ENCODE data around the gene GOLGA6L7. TPM values are rescaled to one million over a fixed set of nuclear protein-coding genes. Genes with fewer than 3 reads are reported as not detected.
A peak's percentile ranks its signal among the peaks of the same experiment; 100 is the strongest.

Gene GOLGA6L7
- polyA plus RNA-seq, 2 donors = not detected

GRCh38 chr15:28885128-28885629 lies 36.7 kb upstream of the GOLGA6L7 start:
- Histone ChIP-seq H3K27ac (ENCODE audit: low read depth in 2 of 2, low read length in 1 of 2) (no peak overlapping the region), H3K4me1 (ENCODE audit: control insufficient read depth in 2 of 2, insufficient read depth in 2 of 2, low read length in 1 of 2) (peaks cover 0 to 5% of the 10 kb centered on the region in 2 donors), H3K9me3 (ENCODE audit: control insufficient read depth in 2 of 2, insufficient read depth in 1 of 2, low read depth in 1 of 2, low read length in 1 of 2) (no peaks in the 10 kb centered on the region), H3K27me3 (ENCODE audit: control insufficient read depth in 1 of 2, insufficient read depth in 2 of 2, low read length in 2 of 2) (peaks cover 0 to 6% of the 10 kb centered on the region in 2 donors), H3K36me3 (ENCODE audit: control insufficient read depth in 2 of 2, insufficient read depth in 2 of 2, low read length in 1 of 2) (no peaks in the 10 kb centered on the region), H3K4me3 (ENCODE audit: low read depth in 1 of 2, low read length in 2 of 2) (peak overlapping the region; percentile 46)
- WGBS, 2 donors = 33 to 34% methylated on average over 31 of the region's 31 CpGs

- H3K27me3 ChIP-seq (ENCODE audit: control insufficient read depth in 1 of 2, insufficient read depth in 2 of 2, low read length in 2 of 2) = peaks cover 0 to 6% of the 10 kb centered on the region in 2 donors
- 94 to 95% methylated on average over 11 of the region's 11 CpGs for WGBS, 2 donors
Observed at GRCh38 chr15:28884151-28884940, 35.9 kb upstream of the GOLGA6L7 start.

GRCh38 chr15:28881600-28881999 lies 33.2 kb upstream of the GOLGA6L7 start:
- Histone ChIP-seq H3K9me3 (ENCODE audit: control insufficient read depth in 2 of 2, insufficient read depth in 1 of 2, low read depth in 1 of 2, low read length in 1 of 2) (no peaks in the 10 kb centered on the region), H3K4me3 (ENCODE audit: low read depth in 1 of 2, low read length in 2 of 2) (no peak overlapping the region), H3K36me3 (ENCODE audit: control insufficient read depth in 2 of 2, insufficient read depth in 2 of 2, low read length in 1 of 2) (no peaks in the 10 kb centered on the region), H3K27me3 (ENCODE audit: control insufficient read depth in 1 of 2, insufficient read depth in 2 of 2, low read length in 2 of 2) (peaks cover 0 to 2% of the 10 kb centered on the region in 2 donors), H3K4me1 (ENCODE audit: control insufficient read depth in 2 of 2, insufficient read depth in 2 of 2, low read length in 1 of 2) (peaks cover 0 to 5% of the 10 kb centered on the region in 2 donors), H3K27ac (ENCODE audit: low read depth in 2 of 2, low read length in 1 of 2) (no peak overlapping the region)
- WGBS, 2 donors = 90 to 100% methylated on average over 1 of the region's 1 CpG

More at GRCh38 chr15:28884151-28884940, 35.9 kb upstream of the GOLGA6L7 start:
- Histone ChIP-seq H3K4me1 (ENCODE audit: control insufficient read depth in 2 of 2, insufficient read depth in 2 of 2, low read length in 1 of 2) (peaks cover 0 to 5% of the 10 kb centered on the region in 2 donors), H3K27ac (ENCODE audit: low read depth in 2 of 2, low read length in 1 of 2) (no peak overlapping the region), H3K4me3 (ENCODE audit: low read depth in 1 of 2, low read length in 2 of 2) (no peak overlapping the region), H3K9me3 (ENCODE audit: control insufficient read depth in 2 of 2, insufficient read depth in 1 of 2, low read depth in 1 of 2, low read length in 1 of 2) (no peaks in the 10 kb centered on the region), H3K36me3 (ENCODE audit: control insufficient read depth in 2 of 2, insufficient read depth in 2 of 2, low read length in 1 of 2) (no peaks in the 10 kb centered on the region)

GRCh38 chr15:28881170-28881569 lies 32.7 kb upstream of the GOLGA6L7 start:
- Histone ChIP-seq H3K4me1 (ENCODE audit: control insufficient read depth in 2 of 2, insufficient read depth in 2 of 2, low read length in 1 of 2) (peaks cover 0 to 5% of the 10 kb centered on the region in 2 donors), H3K4me3 (ENCODE audit: low read depth in 1 of 2, low read length in 2 of 2) (no peak overlapping the region), H3K36me3 (ENCODE audit: control insufficient read depth in 2 of 2, insufficient read depth in 2 of 2, low read length in 1 of 2) (no peaks in the 10 kb centered on the region), H3K27me3 (ENCODE audit: control insufficient read depth in 1 of 2, insufficient read depth in 2 of 2, low read length in 2 of 2) (no peaks in the 10 kb centered on the region), H3K9me3 (ENCODE audit: control insufficient read depth in 2 of 2, insufficient read depth in 1 of 2, low read depth in 1 of 2, low read length in 1 of 2) (no peaks in the 10 kb centered on the region), H3K27ac (ENCODE audit: low read depth in 2 of 2, low read length in 1 of 2) (no peak overlapping the region)
- 59 to 74% methylated on average over 3 of the region's 3 CpGs for WGBS, 2 donors

- 64 to 75% methylated on average over 5 of the region's 5 CpGs for WGBS, 2 donors
- no peaks in the 10 kb centered on the region for H3K9me3 ChIP-seq (ENCODE audit: control insufficient read depth in 2 of 2, insufficient read depth in 1 of 2, low read depth in 1 of 2, low read length in 1 of 2)
- H3K4me1 ChIP-seq (ENCODE audit: control insufficient read depth in 2 of 2, insufficient read depth in 2 of 2, low read length in 1 of 2) = peaks cover 0 to 4% of the 10 kb centered on the region in 2 donors
- no peak overlapping the region for H3K4me3 ChIP-seq (ENCODE audit: low read depth in 1 of 2, low read length in 2 of 2)
- no peak overlapping the region for H3K27ac ChIP-seq (ENCODE audit: low read depth in 2 of 2, low read length in 1 of 2)
- H3K27me3 ChIP-seq (ENCODE audit: control insufficient read depth in 1 of 2, insufficient read depth in 2 of 2, low read length in 2 of 2) = no peaks in the 10 kb centered on the region
- H3K36me3 ChIP-seq (ENCODE audit: control insufficient read depth in 2 of 2, insufficient read depth in 2 of 2, low read length in 1 of 2) = no peaks in the 10 kb centered on the region
Observed at GRCh38 chr15:28880680-28881079, 32.2 kb upstream of the GOLGA6L7 start.

- H3K4me3 ChIP-seq (ENCODE audit: low read depth in 1 of 2, low read length in 2 of 2) = no peak overlapping the region
- H3K27me3 ChIP-seq (ENCODE audit: control insufficient read depth in 1 of 2, insufficient read depth in 2 of 2, low read length in 2 of 2) = no peaks in the 10 kb centered on the region
- H3K9me3 ChIP-seq (ENCODE audit: control insufficient read depth in 2 of 2, insufficient read depth in 1 of 2, low read depth in 1 of 2, low read length in 1 of 2) = no peaks in the 10 kb centered on the region
- no peaks in the 10 kb centered on the region for H3K36me3 ChIP-seq (ENCODE audit: control insufficient read depth in 2 of 2, insufficient read depth in 2 of 2, low read length in 1 of 2)
- no peaks in the 10 kb centered on the region for H3K4me1 ChIP-seq (ENCODE audit: control insufficient read depth in 2 of 2, insufficient read depth in 2 of 2, low read length in 1 of 2)
- H3K27ac ChIP-seq (ENCODE audit: low read depth in 2 of 2, low read length in 1 of 2) = no peak overlapping the region
- WGBS, 2 donors = 86 to 87% methylated on average over 9 of the region's 9 CpGs
Observed at GRCh38 chr15:28879551-28879950, 31.1 kb upstream of the GOLGA6L7 start.

GRCh38 chr15:28878209-28878608 lies 29.8 kb upstream of the GOLGA6L7 start:
- WGBS, 2 donors = 88 to 89% methylated on average over 14 to 15 of the region's 15 CpGs

GRCh38 chr15:28876845-28877185 lies 28.4 kb upstream of the GOLGA6L7 start:
- Histone ChIP-seq H3K27me3 (ENCODE audit: control insufficient read depth in 1 of 2, insufficient read depth in 2 of 2, low read length in 2 of 2) (no peaks in the 10 kb centered on the region), H3K27ac (ENCODE audit: low read depth in 2 of 2, low read length in 1 of 2) (no peak overlapping the region), H3K4me1 (ENCODE audit: control insufficient read depth in 2 of 2, insufficient read depth in 2 of 2, low read length in 1 of 2) (no peaks in the 10 kb centered on the region), H3K36me3 (ENCODE audit: control insufficient read depth in 2 of 2, insufficient read depth in 2 of 2, low read length in 1 of 2) (no peaks in the 10 kb centered on the region), H3K4me3 (ENCODE audit: low read depth in 1 of 2, low read length in 2 of 2) (no peak overlapping the region), H3K9me3 (ENCODE audit: control insufficient read depth in 2 of 2, insufficient read depth in 1 of 2, low read depth in 1 of 2, low read length in 1 of 2) (no peaks in the 10 kb centered on the region)
- 91 to 92% methylated on average over 8 of the region's 8 CpGs for WGBS, 2 donors

More at GRCh38 chr15:28878209-28878608, 29.8 kb upstream of the GOLGA6L7 start:
- Histone ChIP-seq H3K9me3 (ENCODE audit: control insufficient read depth in 2 of 2, insufficient read depth in 1 of 2, low read depth in 1 of 2, low read length in 1 of 2) (no peaks in the 10 kb centered on the region), H3K27ac (ENCODE audit: low read depth in 2 of 2, low read length in 1 of 2) (no peak overlapping the region), H3K4me3 (ENCODE audit: low read depth in 1 of 2, low read length in 2 of 2) (no peak overlapping the region), H3K27me3 (ENCODE audit: control insufficient read depth in 1 of 2, insufficient read depth in 2 of 2, low read length in 2 of 2) (no peaks in the 10 kb centered on the region), H3K4me1 (ENCODE audit: control insufficient read depth in 2 of 2, insufficient read depth in 2 of 2, low read length in 1 of 2) (no peaks in the 10 kb centered on the region), H3K36me3 (ENCODE audit: control insufficient read depth in 2 of 2, insufficient read depth in 2 of 2, low read length in 1 of 2) (no peaks in the 10 kb centered on the region)

- 64 to 74% methylated on average over 14 of the region's 14 CpGs for WGBS, 2 donors
Observed at GRCh38 chr15:28876131-28876844, 27.8 kb upstream of the GOLGA6L7 start.

More at GRCh38 chr15:28876131-28876844, 27.8 kb upstream of the GOLGA6L7 start:
- Histone ChIP-seq H3K4me1 (ENCODE audit: control insufficient read depth in 2 of 2, insufficient read depth in 2 of 2, low read length in 1 of 2) (no peaks in the 10 kb centered on the region), H3K27me3 (ENCODE audit: control insufficient read depth in 1 of 2, insufficient read depth in 2 of 2, low read length in 2 of 2) (no peaks in the 10 kb centered on the region), H3K4me3 (ENCODE audit: low read depth in 1 of 2, low read length in 2 of 2) (no peak overlapping the region), H3K9me3 (ENCODE audit: control insufficient read depth in 2 of 2, insufficient read depth in 1 of 2, low read depth in 1 of 2, low read length in 1 of 2) (no peaks in the 10 kb centered on the region), H3K27ac (ENCODE audit: low read depth in 2 of 2, low read length in 1 of 2) (no peak overlapping the region), H3K36me3 (ENCODE audit: control insufficient read depth in 2 of 2, insufficient read depth in 2 of 2, low read length in 1 of 2) (no peaks in the 10 kb centered on the region)
